Thoracic aorta (tissue), 2 donors: ENCODE results near the gene CUX1. TPM values are rescaled to one million over a fixed set of nuclear protein-coding genes. Genes with fewer than 3 reads are reported as not detected.

ENCODE experiments used
- ATAC-seq: fragments of 150-250 bp; one replicate; pipeline ENCODE4 v1.8.0; 2017; ENCODE audit warnings: low read depth; ENCODE audit not compliant: insufficient number of reproducible peaks, low FRiP score
- DNase-seq: peaks from one replicate; pipeline ENCODE4 v3.0.0-alpha.2; 2020; ENCODE audit warnings: low spot score
- H3K27ac ChIP-seq, 2 donors: fragments of 200-600 bp; sonication (generic); 1 replicate in 1 of 2; 2 replicates in 1 of 2; pipeline ENCODE4 v1.5.1; 2016; ENCODE audit warnings: mild to moderate bottlenecking in 2 of 2, moderate library complexity in 2 of 2
- H3K27me3 ChIP-seq: fragments of 200-600 bp; sonication (generic); replicated peaks from 2 replicates; pipeline ENCODE4 v1.6.0; 2016; ENCODE audit warnings: mild to moderate bottlenecking; ENCODE audit not compliant: insufficient read depth
- H3K36me3 ChIP-seq: fragments of 200-600 bp; sonication (generic); one replicate; pipeline ENCODE4 v1.5.1; 2016
- H3K4me1 ChIP-seq, 2 donors: fragments of 200-600 bp; sonication (generic); 1 replicate in 1 of 2; 2 replicates in 1 of 2; pipeline versions ENCODE4 v1.5.1 to v1.6.0; 2016; ENCODE audit warnings: low read depth in 2 of 2, mild to moderate bottlenecking in 1 of 2; ENCODE audit not compliant: control insufficient read depth in 1 of 2
- H3K4me3 ChIP-seq: fragments of 200-600 bp; sonication (generic); 2 replicates; pipeline ENCODE4 v1.5.1; 2016; ENCODE audit warnings: mild to moderate bottlenecking
- H3K9me3 ChIP-seq: fragments of 200-600 bp; sonication (generic); 2 replicates; pipeline ENCODE4 v1.5.1; 2016
- CTCF ChIP-seq: fragments of 200-600 bp; sonication (generic); IDR thresholded peaks from one replicate; pipeline ENCODE4 v1.5.1; 2019; ENCODE audit warnings: antibody characterized with exemption
- total RNA-seq, 2 donors: library from RNA; depleted of rRNA; stranded (reverse); fragments of >200 nt; gene quantifications; one replicate each; pipeline versions ENCODE4 v1.1.0 to v1.2.3, GENCODE V29; 2016

Gene CUX1
- total RNA-seq, 2 donors from 2014 or later, result 85.0 to 179 TPM

GRCh38 chr7:101859411-101860106 is 42.1 kb downstream of the CUX1 start:
- Histone ChIP-seq H3K27me3 (no peaks in the 10 kb centered on the region), H3K27ac (peak overlapping the region; percentile 75 to 84), H3K4me1 (peaks cover 21 to 54% of the 10 kb centered on the region in 2 donors), H3K9me3 (no peaks in the 10 kb centered on the region), H3K36me3 (no peaks in the 10 kb centered on the region), H3K4me3 (no peak overlapping the region)
- no peak for TF ChIP-seq CTCF
- no peak for DNase-seq
- no peak for ATAC-seq

- peak overlapping the region; percentile 75 to 84 for H3K27ac ChIP-seq
- no peak for DNase-seq
- TF ChIP-seq CTCF, result no peak
- H3K9me3 ChIP-seq, result no peaks in the 10 kb centered on the region
- H3K27me3 ChIP-seq, result no peaks in the 10 kb centered on the region
- H3K4me1 ChIP-seq, result peaks cover 21 to 49% of the 10 kb centered on the region in 2 donors
- no peaks in the 10 kb centered on the region for H3K36me3 ChIP-seq
- H3K4me3 ChIP-seq, result no peak overlapping the region
- ATAC-seq, result no peak
Observed at GRCh38 chr7:101860316-101861217, 43.1 kb downstream of the CUX1 start.

DNA sequence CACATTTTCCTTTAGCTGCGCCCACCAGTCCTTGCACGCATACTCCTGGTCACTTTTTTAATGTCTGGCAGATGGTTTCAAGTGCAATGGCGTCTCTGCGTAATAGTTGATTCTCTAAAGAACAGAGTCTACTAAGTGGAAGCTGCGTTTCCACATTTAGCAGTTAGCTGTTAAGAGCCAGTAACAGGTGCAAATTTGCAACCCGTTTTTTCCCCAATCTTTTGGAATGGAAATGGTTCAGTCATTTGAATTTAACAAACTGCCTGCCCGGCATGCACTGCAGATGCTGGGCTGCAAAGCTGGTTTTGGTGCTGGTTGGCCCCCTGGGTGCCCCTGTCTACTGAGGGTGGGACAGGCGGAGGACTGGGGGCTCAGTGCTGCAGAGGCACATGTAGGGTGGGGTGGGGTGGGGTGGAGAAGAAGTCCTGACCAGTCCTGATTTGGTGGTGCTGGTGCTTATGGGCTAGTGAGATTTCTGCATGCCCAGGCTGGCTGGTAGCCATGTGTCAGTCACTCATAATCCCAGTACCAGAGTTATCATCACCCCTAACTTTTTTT is 43.9 kb downstream of the CUX1 start:
- peaks cover 21 to 42% of the 10 kb centered on the region in 2 donors for H3K4me1 ChIP-seq

GRCh38 chr7:101862280-101863220 is 45.1 kb downstream of the CUX1 start:
- H3K4me3 ChIP-seq, result no peak overlapping the region
- H3K9me3 ChIP-seq, result no peaks in the 10 kb centered on the region
- no peak overlapping the region for H3K27ac ChIP-seq
- no peak for TF ChIP-seq CTCF
- no peaks in the 10 kb centered on the region for H3K36me3 ChIP-seq
- no peak for DNase-seq
- H3K4me1 ChIP-seq, result peaks cover 16 to 35% of the 10 kb centered on the region in 2 donors
- no peak for ATAC-seq
- no peaks in the 10 kb centered on the region for H3K27me3 ChIP-seq

More for the DNA sequence above, 43.9 kb downstream of the CUX1 start:
- ATAC-seq (no peak), DNase-seq (no peak)
- Histone ChIP-seq H3K9me3 (no peaks in the 10 kb centered on the region), H3K27me3 (no peaks in the 10 kb centered on the region), H3K4me3 (no peak overlapping the region), H3K36me3 (no peaks in the 10 kb centered on the region), H3K27ac (peak overlapping the region in 1 of 2 donors; percentile 75)
- TF ChIP-seq CTCF, result no peak
